ENCODE measurements around the gene NRG2. TPM values are rescaled to one million over a fixed set of nuclear protein-coding genes. Genes with fewer than 3 reads are reported as not detected.

Gene NRG2
- total RNA-seq, 1 donor from 2014 or later = 0.07 TPM

- POLR2A ChIA-PET = no interaction called here
- Mint-ChIP-seq H3K27me3 (peaks cover 16% of the 10 kb centered on the region), H3K4me3 (no peak overlapping the region), H3K27ac (no peak overlapping the region), H3K36me3 (ENCODE audit: low read depth) (no peaks in the 10 kb centered on the region), H3K9me3 (no peaks in the 10 kb centered on the region), H3K4me1 (peaks cover 4% of the 10 kb centered on the region)
- no peak for ATAC-seq (ENCODE audit: low read depth)
- no peak for DNase-seq
- CTCF ChIA-PET = no interaction called here
- no peak for TF ChIP-seq CTCF (IDR thresholded peaks at IDR 0.05)
- intact Hi-C loops (cut with micrococcal nuclease) = no loop called here
These were observed 160.0 kb downstream of the NRG2 start for GRCh38 chr5:139882961-139883539.

GRCh38 chr5:139882316-139882715 lies 160.8 kb downstream of the NRG2 start:
- intact Hi-C loops (cut with micrococcal nuclease) = no loop called here
- H3K27ac Mint-ChIP-seq = no peak overlapping the region
- no peaks in the 10 kb centered on the region for H3K9me3 Mint-ChIP-seq
- CTCF ChIA-PET = no interaction called here
- DNase-seq (no peak), ATAC-seq (ENCODE audit: low read depth) (no peak)
- H3K4me3 Mint-ChIP-seq = no peak overlapping the region
- H3K27me3 Mint-ChIP-seq = peaks cover 14% of the 10 kb centered on the region
- no peaks in the 10 kb centered on the region for H3K36me3 Mint-ChIP-seq (ENCODE audit: low read depth)
- peaks cover 4% of the 10 kb centered on the region for H3K4me1 Mint-ChIP-seq
- no peak for TF ChIP-seq CTCF (IDR thresholded peaks at IDR 0.05)
- POLR2A ChIA-PET = no interaction called here

- intact Hi-C loops (cut with micrococcal nuclease) = no loop called here
- DNase-seq = no peak
- no peak for ATAC-seq (ENCODE audit: low read depth)
- no peaks in the 10 kb centered on the region for H3K9me3 Mint-ChIP-seq
- no peak overlapping the region for H3K4me3 Mint-ChIP-seq
- TF ChIP-seq CTCF (IDR thresholded peaks at IDR 0.05) = no peak
- ChIA-PET CTCF (interaction anchor here (1.3 kb wide), 1 partner anchor 94 kb away, joined by 3 read pairs; no protein-coding TSS in a partner anchor), POLR2A (no interaction called here)
- peaks cover 13% of the 10 kb centered on the region for H3K27me3 Mint-ChIP-seq
- no peaks in the 10 kb centered on the region for H3K36me3 Mint-ChIP-seq (ENCODE audit: low read depth)
- peaks cover 3% of the 10 kb centered on the region for H3K4me1 Mint-ChIP-seq
- no peak overlapping the region for H3K27ac Mint-ChIP-seq
These were observed 161.9 kb downstream of the NRG2 start for GRCh38 chr5:139881143-139881733.

- intact Hi-C loops (cut with micrococcal nuclease) = no loop called here
- H3K36me3 Mint-ChIP-seq (ENCODE audit: low read depth) = no peaks in the 10 kb centered on the region
- H3K27me3 Mint-ChIP-seq = peaks cover 19% of the 10 kb centered on the region
- H3K4me1 Mint-ChIP-seq = no peaks in the 10 kb centered on the region
- TF ChIP-seq CTCF (IDR thresholded peaks at IDR 0.05) = no peak
- ATAC-seq (ENCODE audit: low read depth) (no peak), DNase-seq (no peak)
- H3K4me3 Mint-ChIP-seq = no peak overlapping the region
- no peak overlapping the region for H3K27ac Mint-ChIP-seq
- ChIA-PET CTCF (interaction anchor here (1.3 kb wide), 1 partner anchor 93 kb away, joined by 3 read pairs; no protein-coding TSS in a partner anchor), POLR2A (no interaction called here)
- H3K9me3 Mint-ChIP-seq = peaks cover 2% of the 10 kb centered on the region
These were observed 162.5 kb downstream of the NRG2 start for GRCh38 chr5:139880416-139881142.

- ChIA-PET CTCF (no interaction called here), POLR2A (no interaction called here)
- Mint-ChIP-seq H3K9me3 (peaks cover 4% of the 10 kb centered on the region), H3K4me1 (no peaks in the 10 kb centered on the region), H3K27me3 (peaks cover 27% of the 10 kb centered on the region), H3K36me3 (ENCODE audit: low read depth) (no peaks in the 10 kb centered on the region), H3K4me3 (no peak overlapping the region), H3K27ac (no peak overlapping the region)
- no peak for ATAC-seq (ENCODE audit: low read depth)
- no peak for DNase-seq
- TF ChIP-seq CTCF (IDR thresholded peaks at IDR 0.05) = no peak
- intact Hi-C loops (cut with micrococcal nuclease) = no loop called here
These were observed 165.0 kb downstream of the NRG2 start for GRCh38 chr5:139878093-139878492.

Data from activated B cell treated with CpG ODN at 0.5 μM for 24 hours (primary cell).